IMR-90 (cell line): ENCODE measurements around the gene DNAJC22. TPM values are rescaled to one million over a fixed set of nuclear protein-coding genes. Genes with fewer than 3 reads are reported as not detected.

Experiments
- ATAC-seq: fragments of 200-7000 bp; cut with Tn5 transposase; 2 replicates; pipeline ENCODE4 v1.9.1; 2020; ENCODE audit warnings: low read depth, mild to moderate bottlenecking, moderate library complexity
- BruUV-seq: library from RNA; stranded (reverse); fragments of 400-500 nt; replicated peaks from 2 replicates; lab custom pipeline; 2021; lab: Mats Ljungman, UMichigan
- CTCF ChIA-PET: fragments of 300-600 bp; formaldehyde crosslinking; extraction: SDS; loops from one replicate; lab custom pipeline; 2021; ENCODE audit warnings: antibody characterized with exemption; lab: Yijun Ruan, JAX
- POLR2A ChIA-PET: fragments of 300-600 bp; sonication (Branson Sonifier 250); formaldehyde crosslinking; loops from one replicate; lab custom pipeline; 2022; ENCODE audit warnings: antibody characterized with exemption; ENCODE audit not compliant: unreplicated experiment; lab: Charles Lee
- DNase-seq: peaks from one replicate; pipeline ENCODE4 v3.0.0; 2013
- H2AFZ ChIP-seq: replicated peaks from 2 replicates; pipeline ENCODE3; 2013; ENCODE audit warnings: low read length, mild to moderate bottlenecking; ENCODE audit not compliant: poor library complexity
- H2AK5ac ChIP-seq: 2 replicates; pipeline ENCODE4 v1.6.1; 2013; ENCODE audit warnings: low read depth, low read length, inconsistent platforms
- H2AK9ac ChIP-seq: replicated peaks from 2 replicates; pipeline ENCODE3; 2013; ENCODE audit warnings: mild to moderate bottlenecking, low read depth, low read length, moderate library complexity; ENCODE audit not compliant: poor library complexity
- H2BK120ac ChIP-seq: 2 replicates; pipeline ENCODE4 v1.6.1; 2013; ENCODE audit warnings: low read depth, low read length, inconsistent platforms
- H2BK15ac ChIP-seq: 3 replicates; pipeline ENCODE4 v1.6.1; 2013; ENCODE audit warnings: low read depth, low read length, inconsistent platforms
- H2BK20ac ChIP-seq: 2 replicates; pipeline ENCODE4 v1.6.1; 2013; ENCODE audit warnings: low read depth, mild to moderate bottlenecking, inconsistent platforms, low read length, moderate library complexity
- H2BK5ac ChIP-seq: 2 replicates; pipeline ENCODE4 v1.6.1; 2013; ENCODE audit warnings: mild to moderate bottlenecking, low read depth, low read length, inconsistent platforms; ENCODE audit not compliant: poor library complexity, severe bottlenecking
- H3K14ac ChIP-seq: replicated peaks from 2 replicates; pipeline ENCODE4 v1.6.1; 2013; ENCODE audit warnings: low read depth, low read length, inconsistent platforms
- H3K18ac ChIP-seq: 2 replicates; pipeline ENCODE4 v1.6.1; 2013; ENCODE audit warnings: low read depth, low read length, control low read depth
- H3K23ac ChIP-seq: 2 replicates; pipeline ENCODE4 v1.6.1; 2013; ENCODE audit warnings: low read depth, low read length, inconsistent platforms
- H3K27ac ChIP-seq: 2 replicates; pipeline ENCODE4 v1.5.1; 2013; ENCODE audit warnings: mild to moderate bottlenecking, control low read depth, low read length; ENCODE audit not compliant: insufficient read depth
- H3K27me3 ChIP-seq: 2 replicates; pipeline ENCODE4 v1.6.1; 2013; ENCODE audit warnings: low read length; ENCODE audit not compliant: control insufficient read depth, insufficient read depth
- H3K36me3 ChIP-seq: 2 replicates; pipeline ENCODE4 v1.6.1; 2013; ENCODE audit warnings: low read length, mixed read lengths; ENCODE audit not compliant: control insufficient read depth, insufficient read depth
- H3K4ac ChIP-seq: 2 replicates; pipeline ENCODE4 v1.6.1; 2013; ENCODE audit warnings: low read depth, low read length, inconsistent platforms
- H3K4me1 ChIP-seq: 2 replicates; pipeline ENCODE4 v1.6.1; 2013; ENCODE audit warnings: low read length, mixed read lengths; ENCODE audit not compliant: control insufficient read depth, insufficient read depth
- H3K4me2 ChIP-seq: 2 replicates; pipeline ENCODE4 v1.6.1; 2013; ENCODE audit warnings: low read depth, mild to moderate bottlenecking, control low read depth, low read length, moderate library complexity
- H3K4me3 ChIP-seq: 2 replicates; pipeline ENCODE4 v1.5.1; 2013; ENCODE audit warnings: low read depth, mild to moderate bottlenecking, control low read depth, low read length, moderate library complexity; ENCODE audit not compliant: insufficient read depth
- H3K56ac ChIP-seq: 2 replicates; pipeline ENCODE4 v1.6.1; 2013; ENCODE audit warnings: low read length, inconsistent platforms; ENCODE audit not compliant: insufficient read depth; ENCODE audit errors: extremely low read depth
- H3K79me1 ChIP-seq, 2 experiments: 2 replicates each; pipeline ENCODE4 v1.6.1; 2013; ENCODE audit warnings: low read length in 2 of 2, inconsistent platforms in 1 of 2, low read depth in 1 of 2
- H3K9ac ChIP-seq: 2 replicates; pipeline ENCODE4 v1.6.1; 2013; ENCODE audit warnings: low read depth, low read length, control low read depth
- H3K9me1 ChIP-seq: 2 replicates; pipeline ENCODE4 v1.6.1; 2013; ENCODE audit warnings: low read length, inconsistent platforms; ENCODE audit not compliant: insufficient read depth
- H3K9me3 ChIP-seq: 2 replicates; pipeline ENCODE4 v1.6.1; 2013; ENCODE audit warnings: low read length; ENCODE audit not compliant: control insufficient read depth, insufficient read depth
- H4K20me1 ChIP-seq: 2 replicates; pipeline ENCODE4 v1.6.1; 2013; ENCODE audit warnings: low read length, inconsistent platforms; ENCODE audit not compliant: insufficient read depth
- H4K5ac ChIP-seq: 2 replicates; pipeline ENCODE4 v1.6.1; 2013; ENCODE audit warnings: mild to moderate bottlenecking, low read depth, low read length, control low read depth
- H4K8ac ChIP-seq, 2 experiments: 2 replicates each; pipeline ENCODE4 v1.6.1; 2013; ENCODE audit warnings: low read depth in 2 of 2, low read length in 2 of 2, control low read depth in 1 of 2, inconsistent platforms in 1 of 2
- H4K91ac ChIP-seq: 2 replicates; pipeline ENCODE4 v1.6.1; 2013; ENCODE audit warnings: low read depth, low read length, inconsistent platforms; ENCODE audit not compliant: insufficient read depth
- CTCF ChIP-seq: conservative IDR thresholded peaks from 2 replicates; pipeline ENCODE4 v1.5.1; 2012; ENCODE audit warnings: mild to moderate bottlenecking, low read depth, low read length, improper control_type of control experiment
- ELK1 ChIP-seq: fragments of 150-350 bp; IDR thresholded peaks from 2 replicates; pipeline ENCODE4 v1.6.1; 2016; ENCODE audit warnings: low read depth, mild to moderate bottlenecking, low read length, moderate library complexity, borderline replicate concordance
- FOS ChIP-seq: fragments of 150-350 bp; IDR thresholded peaks from 2 replicates; pipeline ENCODE4 v1.6.1; 2016; ENCODE audit warnings: low read depth, low read length
- MAZ ChIP-seq: IDR thresholded peaks from 2 replicates; pipeline ENCODE4 v1.6.1; 2012; ENCODE audit warnings: low read depth, mild to moderate bottlenecking, low read length, improper control_type of control experiment, moderate library complexity, borderline replicate concordance
- MXI1 ChIP-seq: IDR thresholded peaks from 2 replicates; pipeline ENCODE4 v1.6.1; 2012; ENCODE audit warnings: low read depth, mild to moderate bottlenecking, low read length, moderate library complexity, borderline replicate concordance
- NFE2L2 ChIP-seq: fragments of 150-350 bp; IDR thresholded peaks from 2 replicates; pipeline ENCODE4 v1.6.1; 2016; ENCODE audit warnings: low read depth, mild to moderate bottlenecking, low read length
- POLR2A ChIP-seq: IDR thresholded peaks from 2 replicates; pipeline ENCODE4 v1.6.1; 2012; ENCODE audit warnings: mild to moderate bottlenecking, low read depth, low read length
- RAD21 ChIP-seq: IDR thresholded peaks from 2 replicates; pipeline ENCODE4 v1.6.1; 2012; ENCODE audit warnings: low read length, improper control_type of control experiment
- SMC3 ChIP-seq: fragments of 150-350 bp; IDR thresholded peaks from 2 replicates; pipeline ENCODE4 v1.6.1; 2016; ENCODE audit warnings: low read depth, mild to moderate bottlenecking, antibody characterized with exemption, low read length, moderate library complexity
- WGBS, 2 experiments: methylation state at CpG; one replicate each; pipeline versions ENCODE4 v1.1.5 to v1.1.7; 2013; ENCODE audit warnings: missing lambda C conversion rate in 2 of 2; ENCODE audit not compliant: insufficient read length in 1 of 2; ENCODE audit errors: extremely low coverage in 2 of 2; 5-methylcytosine and 5-hydroxymethylcytosine counted together
- dilution Hi-C: fragments of 300-500 bp; cut with HindIII; formaldehyde crosslinking; loops from one replicate; pipeline ENCODE4 v1.14.3; 2018; ENCODE audit warnings: low sequenced_read_pairs; ENCODE audit not compliant: unreplicated experiment
- in situ Hi-C: fragments of 300-500 bp; cut with MboI; formaldehyde crosslinking; loops from 3 replicates; pipeline ENCODE4 v1.14.3; 2019; ENCODE audit warnings: low sequenced_read_pairs, inconsistent platforms, mixed read lengths
- intact Hi-C: fragments of 100-400 bp; cut with micrococcal nuclease; formaldehyde crosslinking; loops from 2 replicates; pipeline ENCODE4 v1.10.0; 2022
- polyA plus RNA-seq, 3 experiments: library from polyadenylated mRNA; depleted of rRNA; stranded (reverse); fragments of >200 nt; gene quantifications; 2 replicates each; pipeline ENCODE4 v1.2.3, GENCODE V29; 2012; ENCODE audit warnings: low replicate concordance in 1 of 3
- total RNA-seq: library from RNA; depleted of rRNA; stranded (reverse); fragments of >200 nt; gene quantifications from 2 replicates; pipeline ENCODE4 v1.2.3, GENCODE V29; 2012

The DNAJC22 gene
- total and polyA plus RNA-seq, 2 of the 4 experiments (the other 2 are of a cell fraction): 8.1 to 8.2 TPM

- in situ Hi-C loops (no loop called here), dilution Hi-C loops (no loop called here), intact Hi-C loops (no loop called here)
- ATAC-seq (no peak), DNase-seq (no peak)
- peaks cover 58% of the 10 kb centered on the region for H3K27me3 ChIP-seq
- ChIA-PET POLR2A (no interaction called here), CTCF (interaction anchor here (0.6 to 2.7 kb wide), 4 partner anchors 13 to 234 kb away, joined by 3 to 13 read pairs (median 5); no protein-coding TSS in a partner anchor)
- H4K5ac ChIP-seq: no peak overlapping the region
- H3K79me1 ChIP-seq: peaks cover 5 to 17% of the 10 kb centered on the region in 2 experiments; a peak in 2 of 4 replicates
- no peak overlapping the region for H3K18ac ChIP-seq
- H3K9ac ChIP-seq: no peak overlapping the region
- no peak overlapping the region for H3K14ac ChIP-seq
- no peak overlapping the region for H2BK5ac ChIP-seq
- 0 out of 2 replicates have a peak, but pooled peaks cover 5% of the 10 kb centered on the region for H4K20me1 ChIP-seq
- peaks cover 8% of the 10 kb centered on the region; the same call in 1 of the 2 replicates for H3K9me1 ChIP-seq
- H3K4me3 ChIP-seq: peak overlapping the region; percentile 32; the same call in 1 of the 2 replicates
- H2BK15ac ChIP-seq: no peak overlapping the region
- no peak overlapping the region for H2BK20ac ChIP-seq
- no peak overlapping the region for H3K56ac ChIP-seq
- H2AFZ ChIP-seq: peak overlapping the region; percentile 92
- H3K23ac ChIP-seq: no peak overlapping the region
- H3K4ac ChIP-seq: no peak overlapping the region
- BruUV-seq: no TSS peak
- peak overlapping the region; percentile 87 for H3K4me2 ChIP-seq
- no peaks in the 10 kb centered on the region for H3K36me3 ChIP-seq
- peak overlapping the region; percentile 73 for H2AK9ac ChIP-seq
- H4K8ac ChIP-seq: no peak overlapping the region
- no peak overlapping the region for H4K91ac ChIP-seq
- no peak overlapping the region for H2BK120ac ChIP-seq
- no peak overlapping the region for H2AK5ac ChIP-seq
- TF ChIP-seq CTCF (no peak), RAD21 (no peak), FOS (no peak), POLR2A (no peak), NFE2L2 (no peak), MAZ (no peak), ELK1 (no peak), MXI1 (no peak), SMC3 (no peak)
- H3K4me1 ChIP-seq: peaks cover 20% of the 10 kb centered on the region
- 6% methylated on average over 24 of the region's 61 CpGs; no CpG with 5 or more reads in 1 of the 2 experiments for WGBS, 2 experiments
- H3K27ac ChIP-seq: no peak overlapping the region
- no peaks in the 10 kb centered on the region for H3K9me3 ChIP-seq
Observed at GRCh38 chr12:49345825-49346658, 646 bp upstream of the DNAJC22 start.
